A673 (cell line): Measurements from ENCODE around the gene CAVIN2.

Experiments
- CTCF ChIP-seq: fragments of 300-800, 200-600 bp; sonication (generic); conservative IDR thresholded peaks from 2 replicates; pipeline ENCODE4 v1.5.1; 2017; ENCODE audit warnings: low read depth, mild to moderate bottlenecking, antibody characterized with exemption, low read length, moderate library complexity, mixed read lengths
- EZH2 ChIP-seq: fragments of 200-600 bp; sonication (generic); IDR thresholded peaks from 2 replicates; pipeline ENCODE4 v1.6.1; 2017; ENCODE audit warnings: borderline replicate concordance, low read depth, mild to moderate bottlenecking, mixed read lengths, antibody characterized with exemption, low read length; ENCODE audit not compliant: poor library complexity, severe bottlenecking

GRCh38 chr2:191866675-191867506 is 20.0 kb upstream of the CAVIN2 start:
- TF ChIP-seq CTCF (no peak), EZH2 (no peak)
